Putamen (tissue), 1 donor: ENCODE results near the gene ARID1B.
A peak's percentile ranks its signal among the peaks of the same experiment; 100 is the strongest.

ENCODE experiments used
- DNase-seq: peaks from one replicate; pipeline ENCODE4 v3.0.0-alpha.2; 2016; ENCODE audit warnings: low spot score

ARID1B gene

GRCh38 chr6:157187182-157188083, 410.3 kb downstream of the ARID1B start:
- DNase-seq = peak; percentile 29

- no peak for DNase-seq
These were observed 411.0 kb downstream of the ARID1B start for GRCh38 chr6:157188213-157188612.

GRCh38 chr6:157193443-157193996, 416.3 kb downstream of the ARID1B start:
- DNase-seq = no peak

GRCh38 chr6:157194110-157194509, 416.9 kb downstream of the ARID1B start:
- no peak for DNase-seq

- DNase-seq = no peak
These were observed 417.5 kb downstream of the ARID1B start for GRCh38 chr6:157194643-157195042.

- no peak for DNase-seq
These were observed 419.2 kb downstream of the ARID1B start for GRCh38 chr6:157196391-157196790.

GRCh38 chr6:157198425-157199279, 421.5 kb downstream of the ARID1B start:
- no peak for DNase-seq

- no peak for DNase-seq
These were observed 422.9 kb downstream of the ARID1B start for GRCh38 chr6:157200117-157200516.

GRCh38 chr6:157200611-157201010, 423.4 kb downstream of the ARID1B start:
- DNase-seq = no peak

- DNase-seq = no peak
These were observed 423.9 kb downstream of the ARID1B start for GRCh38 chr6:157201083-157201482.

- DNase-seq = no peak
These were observed 426.1 kb downstream of the ARID1B start for GRCh38 chr6:157203312-157203744.

GRCh38 chr6:157203764-157204163, 426.6 kb downstream of the ARID1B start:
- no peak for DNase-seq

- DNase-seq = no peak
These were observed 428.5 kb downstream of the ARID1B start for GRCh38 chr6:157205473-157206358.

GRCh38 chr6:157206359-157206815, 429.2 kb downstream of the ARID1B start:
- no peak for DNase-seq

- no peak for DNase-seq
These were observed 430.4 kb downstream of the ARID1B start for GRCh38 chr6:157207521-157208076.

- peak; percentile 76 for DNase-seq
These were observed 432.8 kb downstream of the ARID1B start for GRCh38 chr6:157209865-157210530.

- no peak for DNase-seq
These were observed 433.8 kb downstream of the ARID1B start for GRCh38 chr6:157210954-157211353.

- no peak for DNase-seq
These were observed 434.7 kb downstream of the ARID1B start for GRCh38 chr6:157211603-157212455.

- no peak for DNase-seq
These were observed 436.2 kb downstream of the ARID1B start for GRCh38 chr6:157213426-157213825.
